Body of pancreas (tissue), 4 donors: Measurements from ENCODE around the gene ADAMTS15.

Experiments used
- POLR2A ChIP-seq, 3 donors: fragments of 450-650 bp; IDR thresholded peaks; one replicate each; pipeline ENCODE4 v1.6.1; 2016; ENCODE audit warnings: antibody characterized with exemption in 3 of 3, mild to moderate bottlenecking in 2 of 3
- TF ChIP-seq, protein P1 (sequence below), 7 experiments: fragments of 450-650 bp in 4 of 7; fragments of 200-600 bp in 3 of 7; sonication (generic) in 3 of 7; IDR thresholded peaks; one replicate each; pipeline ENCODE4 v1.5.1; 2016 to 2019; ENCODE audit warnings: antibody characterized with exemption in 7 of 7

- TF ChIP-seq, protein P1, sequence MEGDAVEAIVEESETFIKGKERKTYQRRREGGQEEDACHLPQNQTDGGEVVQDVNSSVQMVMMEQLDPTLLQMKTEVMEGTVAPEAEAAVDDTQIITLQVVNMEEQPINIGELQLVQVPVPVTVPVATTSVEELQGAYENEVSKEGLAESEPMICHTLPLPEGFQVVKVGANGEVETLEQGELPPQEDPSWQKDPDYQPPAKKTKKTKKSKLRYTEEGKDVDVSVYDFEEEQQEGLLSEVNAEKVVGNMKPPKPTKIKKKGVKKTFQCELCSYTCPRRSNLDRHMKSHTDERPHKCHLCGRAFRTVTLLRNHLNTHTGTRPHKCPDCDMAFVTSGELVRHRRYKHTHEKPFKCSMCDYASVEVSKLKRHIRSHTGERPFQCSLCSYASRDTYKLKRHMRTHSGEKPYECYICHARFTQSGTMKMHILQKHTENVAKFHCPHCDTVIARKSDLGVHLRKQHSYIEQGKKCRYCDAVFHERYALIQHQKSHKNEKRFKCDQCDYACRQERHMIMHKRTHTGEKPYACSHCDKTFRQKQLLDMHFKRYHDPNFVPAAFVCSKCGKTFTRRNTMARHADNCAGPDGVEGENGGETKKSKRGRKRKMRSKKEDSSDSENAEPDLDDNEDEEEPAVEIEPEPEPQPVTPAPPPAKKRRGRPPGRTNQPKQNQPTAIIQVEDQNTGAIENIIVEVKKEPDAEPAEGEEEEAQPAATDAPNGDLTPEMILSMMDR (IDR thresholded peaks at IDR 0.05): no peak
- no peak for TF ChIP-seq POLR2A (IDR thresholded peaks at IDR 0.05)
These were observed 62.1 kb downstream of the ADAMTS15 start for GRCh38 chr11:130510407-130511006.
